Measurements from ENCODE around the gene GPR37.

DNA sequence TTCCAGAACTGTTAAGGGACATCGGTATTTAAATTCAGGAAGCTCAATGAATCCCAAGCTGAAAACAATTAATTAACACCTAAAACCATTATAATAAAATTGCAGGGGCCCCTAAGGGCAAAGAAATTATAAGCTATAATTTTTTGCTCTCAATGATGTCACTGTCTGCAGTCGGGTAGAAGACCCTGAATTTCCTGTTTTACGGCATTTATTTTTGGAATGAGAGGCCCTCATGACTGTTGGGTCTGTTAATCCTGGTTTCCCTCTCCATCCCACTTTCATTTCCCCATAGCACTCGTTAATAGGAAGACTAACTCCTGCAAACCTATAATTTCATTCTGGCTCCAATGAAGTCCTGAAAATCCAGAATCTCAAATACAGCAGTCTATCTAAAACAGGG is 25.8 kb upstream of the GPR37 start:
- TF ChIP-seq, protein P1, sequence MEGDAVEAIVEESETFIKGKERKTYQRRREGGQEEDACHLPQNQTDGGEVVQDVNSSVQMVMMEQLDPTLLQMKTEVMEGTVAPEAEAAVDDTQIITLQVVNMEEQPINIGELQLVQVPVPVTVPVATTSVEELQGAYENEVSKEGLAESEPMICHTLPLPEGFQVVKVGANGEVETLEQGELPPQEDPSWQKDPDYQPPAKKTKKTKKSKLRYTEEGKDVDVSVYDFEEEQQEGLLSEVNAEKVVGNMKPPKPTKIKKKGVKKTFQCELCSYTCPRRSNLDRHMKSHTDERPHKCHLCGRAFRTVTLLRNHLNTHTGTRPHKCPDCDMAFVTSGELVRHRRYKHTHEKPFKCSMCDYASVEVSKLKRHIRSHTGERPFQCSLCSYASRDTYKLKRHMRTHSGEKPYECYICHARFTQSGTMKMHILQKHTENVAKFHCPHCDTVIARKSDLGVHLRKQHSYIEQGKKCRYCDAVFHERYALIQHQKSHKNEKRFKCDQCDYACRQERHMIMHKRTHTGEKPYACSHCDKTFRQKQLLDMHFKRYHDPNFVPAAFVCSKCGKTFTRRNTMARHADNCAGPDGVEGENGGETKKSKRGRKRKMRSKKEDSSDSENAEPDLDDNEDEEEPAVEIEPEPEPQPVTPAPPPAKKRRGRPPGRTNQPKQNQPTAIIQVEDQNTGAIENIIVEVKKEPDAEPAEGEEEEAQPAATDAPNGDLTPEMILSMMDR (IDR thresholded peaks at IDR 0.05) = no peak
- TF ChIP-seq EHMT2 (IDR thresholded peaks at IDR 0.05; ENCODE audit: low read depth) = no peak
- TF ChIP-seq, protein P2, sequence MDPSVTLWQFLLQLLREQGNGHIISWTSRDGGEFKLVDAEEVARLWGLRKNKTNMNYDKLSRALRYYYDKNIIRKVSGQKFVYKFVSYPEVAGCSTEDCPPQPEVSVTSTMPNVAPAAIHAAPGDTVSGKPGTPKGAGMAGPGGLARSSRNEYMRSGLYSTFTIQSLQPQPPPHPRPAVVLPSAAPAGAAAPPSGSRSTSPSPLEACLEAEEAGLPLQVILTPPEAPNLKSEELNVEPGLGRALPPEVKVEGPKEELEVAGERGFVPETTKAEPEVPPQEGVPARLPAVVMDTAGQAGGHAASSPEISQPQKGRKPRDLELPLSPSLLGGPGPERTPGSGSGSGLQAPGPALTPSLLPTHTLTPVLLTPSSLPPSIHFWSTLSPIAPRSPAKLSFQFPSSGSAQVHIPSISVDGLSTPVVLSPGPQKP (IDR thresholded peaks at IDR 0.05; ENCODE audit: low read depth, low read length) = no peak
- TF ChIP-seq RAD21 (conservative IDR thresholded peaks at IDR 0.05 in 1 of 2, IDR thresholded peaks at IDR 0.05 in 1 of 2) = no peak
- TF ChIP-seq POLR2A (IDR thresholded peaks at IDR 0.05; ENCODE audit: low read length) = no peak
- TF ChIP-seq JUN (IDR thresholded peaks at IDR 0.05) = no peak
- TF ChIP-seq, protein P3, sequence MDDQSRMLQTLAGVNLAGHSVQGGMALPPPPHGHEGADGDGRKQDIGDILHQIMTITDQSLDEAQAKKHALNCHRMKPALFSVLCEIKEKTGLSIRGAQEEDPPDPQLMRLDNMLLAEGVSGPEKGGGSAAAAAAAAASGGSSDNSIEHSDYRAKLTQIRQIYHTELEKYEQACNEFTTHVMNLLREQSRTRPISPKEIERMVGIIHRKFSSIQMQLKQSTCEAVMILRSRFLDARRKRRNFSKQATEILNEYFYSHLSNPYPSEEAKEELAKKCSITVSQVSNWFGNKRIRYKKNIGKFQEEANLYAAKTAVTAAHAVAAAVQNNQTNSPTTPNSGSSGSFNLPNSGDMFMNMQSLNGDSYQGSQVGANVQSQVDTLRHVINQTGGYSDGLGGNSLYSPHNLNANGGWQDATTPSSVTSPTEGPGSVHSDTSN (IDR thresholded peaks at IDR 0.05) = no peak
- no peak for TF ChIP-seq POLR2AphosphoS2 (conservative IDR thresholded peaks at IDR 0.05; ENCODE audit: low read length)
- no peak for TF ChIP-seq EP300 (IDR thresholded peaks at IDR 0.05)
